Activated CD8-positive, alpha-beta T cell treated with anti-CD3 and anti-CD28 coated beads for 36 hours (primary cell): ENCODE results near the gene CDRT15. TPM values are rescaled to one million over a fixed set of nuclear protein-coding genes. Genes with fewer than 3 reads are reported as not detected.
"Not testable (repeated sequence)": the region's sequence is repeated elsewhere in the genome, so short reads cannot be mapped to it uniquely, and the experiment has no call there.

Experiments used
- ATAC-seq: fragments of 200-7000 bp; cut with Tn5 transposase; one replicate; pipeline ENCODE4 v1.10.0; 2021; ENCODE audit warnings: mild to moderate bottlenecking, moderate library complexity
- CTCF ChIA-PET: fragments of 350-600 bp; sonication (Branson Sonifier 250); formaldehyde crosslinking; loops from one replicate; lab custom pipeline; 2021; ENCODE audit warnings: antibody characterized with exemption; lab: Charles Lee
- POLR2A ChIA-PET: fragments of 350-600 bp; sonication (Branson Sonifier 250); formaldehyde crosslinking; loops from one replicate; lab custom pipeline; 2021; ENCODE audit warnings: antibody characterized with exemption; lab: Charles Lee
- DNase-seq: peaks from one replicate; pipeline ENCODE4 v3.0.0-alpha.2; 2020
- H3K27ac Mint-ChIP-seq: one replicate; pipeline ENCODE4 v1.8.0; 2021; ENCODE audit warnings: mild to moderate bottlenecking, mixed read lengths
- H3K27me3 Mint-ChIP-seq: one replicate; pipeline ENCODE4 v1.8.0; 2021; ENCODE audit warnings: mixed read lengths
- H3K36me3 Mint-ChIP-seq: one replicate; pipeline ENCODE4 v1.8.0; 2021; ENCODE audit warnings: low read depth, mixed read lengths
- H3K4me1 Mint-ChIP-seq: one replicate; pipeline ENCODE4 v1.8.0; 2021; ENCODE audit warnings: low read depth, mixed read lengths
- H3K4me3 Mint-ChIP-seq: one replicate; pipeline ENCODE4 v1.8.0; 2021; ENCODE audit warnings: mild to moderate bottlenecking, moderate library complexity, mixed read lengths
- H3K9me3 Mint-ChIP-seq: one replicate; pipeline ENCODE4 v1.8.0; 2021; ENCODE audit warnings: mixed read lengths
- intact Hi-C: fragments of 100-400 bp; cut with micrococcal nuclease; formaldehyde crosslinking; loops from one replicate; pipeline ENCODE4 v1.10.0; 2022
- total RNA-seq, 2 experiments: library from RNA; stranded (reverse); gene quantifications; one replicate each; pipeline ENCODE4 v1.2.3, GENCODE V29; 2021
- TF ChIP-seq, protein P1 (sequence below): fragments of 200-600 bp; IDR thresholded peaks from one replicate; pipeline ENCODE4 v1.8.0; 2022; ENCODE audit warnings: antibody characterized with exemption, mild to moderate bottlenecking

Gene CDRT15
- total RNA-seq, 2 experiments from 2014 or later, result not detected

- DNase-seq (no peak), ATAC-seq (no peak)
- intact Hi-C loops, result no loop called here
- no peaks in the 10 kb centered on the region for H3K27me3 Mint-ChIP-seq
- no peak overlapping the region for H3K27ac Mint-ChIP-seq
- no peak overlapping the region for H3K4me3 Mint-ChIP-seq
- H3K4me1 Mint-ChIP-seq, result no peaks in the 10 kb centered on the region
- H3K36me3 Mint-ChIP-seq, result no peaks in the 10 kb centered on the region
- CTCF ChIA-PET, result no interaction called here
- POLR2A ChIA-PET, result no interaction called here
- peaks cover 5% of the 10 kb centered on the region for H3K9me3 Mint-ChIP-seq
- TF ChIP-seq, protein P1, sequence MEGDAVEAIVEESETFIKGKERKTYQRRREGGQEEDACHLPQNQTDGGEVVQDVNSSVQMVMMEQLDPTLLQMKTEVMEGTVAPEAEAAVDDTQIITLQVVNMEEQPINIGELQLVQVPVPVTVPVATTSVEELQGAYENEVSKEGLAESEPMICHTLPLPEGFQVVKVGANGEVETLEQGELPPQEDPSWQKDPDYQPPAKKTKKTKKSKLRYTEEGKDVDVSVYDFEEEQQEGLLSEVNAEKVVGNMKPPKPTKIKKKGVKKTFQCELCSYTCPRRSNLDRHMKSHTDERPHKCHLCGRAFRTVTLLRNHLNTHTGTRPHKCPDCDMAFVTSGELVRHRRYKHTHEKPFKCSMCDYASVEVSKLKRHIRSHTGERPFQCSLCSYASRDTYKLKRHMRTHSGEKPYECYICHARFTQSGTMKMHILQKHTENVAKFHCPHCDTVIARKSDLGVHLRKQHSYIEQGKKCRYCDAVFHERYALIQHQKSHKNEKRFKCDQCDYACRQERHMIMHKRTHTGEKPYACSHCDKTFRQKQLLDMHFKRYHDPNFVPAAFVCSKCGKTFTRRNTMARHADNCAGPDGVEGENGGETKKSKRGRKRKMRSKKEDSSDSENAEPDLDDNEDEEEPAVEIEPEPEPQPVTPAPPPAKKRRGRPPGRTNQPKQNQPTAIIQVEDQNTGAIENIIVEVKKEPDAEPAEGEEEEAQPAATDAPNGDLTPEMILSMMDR, result no peak
These were observed 32.8 kb upstream of the CDRT15 start for GRCh38 chr17:14269473-14269872.

DNA sequence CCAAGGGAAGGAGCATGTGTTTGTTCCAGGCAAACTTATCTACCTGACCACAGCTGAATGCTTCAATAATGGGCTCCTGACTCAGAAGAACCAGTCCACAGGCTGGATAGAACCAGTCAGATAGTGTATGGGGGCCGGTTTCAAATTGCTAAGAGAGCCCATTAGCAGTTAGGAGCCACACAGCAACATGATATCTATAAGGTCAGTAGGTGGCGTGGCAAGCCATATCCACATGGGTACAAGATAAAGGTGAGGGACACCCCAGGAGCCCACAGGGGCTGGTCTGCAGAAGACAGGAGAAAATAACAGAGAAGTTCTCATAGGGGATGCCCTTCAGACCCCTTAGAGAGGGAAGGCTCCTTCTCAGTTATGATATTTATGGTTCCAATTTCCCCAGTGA, 31.6 kb upstream of the CDRT15 start:
- Mint-ChIP-seq H3K4me1 (no peaks in the 10 kb centered on the region), H3K27ac (no peak overlapping the region), H3K36me3 (no peaks in the 10 kb centered on the region), H3K9me3 (peaks cover 4% of the 10 kb centered on the region), H3K4me3 (no peak overlapping the region), H3K27me3 (no peaks in the 10 kb centered on the region)
- ChIA-PET POLR2A (no interaction called here), CTCF (no interaction called here)
- intact Hi-C loops, result no loop called here
- DNase-seq (peak; percentile 17), ATAC-seq (no peak)
- TF ChIP-seq, protein P1, result no peak

- TF ChIP-seq, protein P1, result no peak
- DNase-seq, result no peak
- ChIA-PET POLR2A (no interaction called here), CTCF (no interaction called here)
- H3K9me3 Mint-ChIP-seq, result no peaks in the 10 kb centered on the region
- H3K4me3 Mint-ChIP-seq, result no peak overlapping the region
- intact Hi-C loops, result no loop called here
- no peaks in the 10 kb centered on the region for H3K36me3 Mint-ChIP-seq
- no peak for ATAC-seq
- no peaks in the 10 kb centered on the region for H3K27me3 Mint-ChIP-seq
- H3K4me1 Mint-ChIP-seq, result no peaks in the 10 kb centered on the region
- H3K27ac Mint-ChIP-seq, result no peak overlapping the region
These were observed 24.7 kb upstream of the CDRT15 start for GRCh38 chr17:14261406-14261805.

GRCh38 chr17:14245629-14246028, 9.0 kb upstream of the CDRT15 start:
- no peak overlapping the region for H3K27ac Mint-ChIP-seq
- POLR2A ChIA-PET, result no interaction called here
- no peaks in the 10 kb centered on the region for H3K9me3 Mint-ChIP-seq
- peaks cover 2% of the 10 kb centered on the region for H3K27me3 Mint-ChIP-seq
- H3K36me3 Mint-ChIP-seq, result no peaks in the 10 kb centered on the region
- CTCF ChIA-PET, result interaction anchor here (4.0 kb wide), 1 partner anchor 33 kb away, joined by 15 read pairs; no protein-coding TSS in a partner anchor
- no peak for ATAC-seq
- DNase-seq, result no peak
- TF ChIP-seq, protein P1, result no peak
- no peak overlapping the region for H3K4me3 Mint-ChIP-seq
- intact Hi-C loops, result no loop called here
- H3K4me1 Mint-ChIP-seq, result no peaks in the 10 kb centered on the region

DNA sequence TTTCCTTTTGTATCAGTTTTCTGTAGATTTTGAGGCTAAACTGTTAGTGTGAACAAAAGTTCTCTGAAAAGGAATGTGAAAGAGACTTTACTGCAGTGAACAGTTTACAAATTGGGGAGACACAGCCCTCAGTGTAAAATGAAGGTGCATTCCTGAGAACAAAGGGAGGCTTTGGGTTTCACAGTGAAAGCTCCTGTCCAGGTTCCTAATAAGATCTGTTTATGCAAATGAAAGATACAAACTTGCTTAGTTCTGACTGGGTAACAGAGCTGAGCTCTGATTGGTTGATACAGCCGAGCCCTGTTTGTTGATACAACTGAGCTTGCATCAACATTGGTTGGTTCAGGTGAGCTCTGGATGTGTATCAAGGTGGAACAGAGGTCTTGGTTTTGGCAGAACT, 8.3 kb upstream of the CDRT15 start:
- Mint-ChIP-seq H3K27ac (no peak overlapping the region), H3K4me1 (no peaks in the 10 kb centered on the region), H3K27me3 (peaks cover 2% of the 10 kb centered on the region), H3K4me3 (no peak overlapping the region), H3K36me3 (no peaks in the 10 kb centered on the region), H3K9me3 (no peaks in the 10 kb centered on the region)
- TF ChIP-seq, protein P1, result no peak
- ATAC-seq, result no peak
- DNase-seq, result no peak
- intact Hi-C loops, result no loop called here
- POLR2A ChIA-PET, result no interaction called here
- CTCF ChIA-PET, result interaction anchor here (1.6 to 4.0 kb wide), 2 partner anchors 33 to 56 kb away, joined by 8 to 15 read pairs; partner anchors contain the start of gene HS3ST3B1

DNA sequence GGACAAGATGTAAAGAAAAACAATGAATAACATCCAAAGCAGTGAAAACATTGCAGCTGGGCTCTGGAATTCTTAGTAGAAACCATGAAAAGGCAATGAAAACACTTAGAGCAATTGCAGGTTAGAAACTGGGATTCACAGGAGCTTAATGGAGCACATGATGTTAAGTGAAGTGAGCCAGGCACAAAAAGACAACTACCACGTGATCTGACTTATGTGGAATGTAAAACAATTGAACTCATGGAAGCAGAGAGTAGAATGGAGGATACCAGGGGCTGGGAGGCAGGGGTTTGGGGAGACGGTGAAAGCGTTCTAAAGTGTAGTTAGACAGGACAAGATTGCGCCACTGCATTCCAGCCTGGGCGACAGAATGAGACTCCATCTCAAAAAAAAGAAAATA, 2.6 kb upstream of the CDRT15 start:
- POLR2A ChIA-PET, H3K27ac Mint-ChIP-seq, ATAC-seq, H3K4me3 Mint-ChIP-seq, DNase-seq, H3K4me1 Mint-ChIP-seq, H3K27me3 Mint-ChIP-seq, H3K36me3 Mint-ChIP-seq, H3K9me3 Mint-ChIP-seq, intact Hi-C loops, CTCF ChIA-PET: not testable (repeated sequence)

GRCh38 chr17:14236032-14236431, 630 bp downstream of the CDRT15 start:
- POLR2A ChIA-PET, H3K27ac Mint-ChIP-seq, H3K4me3 Mint-ChIP-seq, H3K9me3 Mint-ChIP-seq, CTCF ChIA-PET, intact Hi-C loops, DNase-seq, H3K27me3 Mint-ChIP-seq, ATAC-seq, H3K4me1 Mint-ChIP-seq, H3K36me3 Mint-ChIP-seq: not testable (repeated sequence)

GRCh38 chr17:14235047-14235446, 1.6 kb downstream of the CDRT15 start:
- CTCF ChIA-PET, H3K27ac Mint-ChIP-seq, H3K4me3 Mint-ChIP-seq, ATAC-seq, H3K9me3 Mint-ChIP-seq, intact Hi-C loops, H3K36me3 Mint-ChIP-seq, H3K27me3 Mint-ChIP-seq, DNase-seq, POLR2A ChIA-PET, H3K4me1 Mint-ChIP-seq: not testable (repeated sequence)
